ENCODE measurements around the gene GDPGP1. TPM values are rescaled to one million over a fixed set of nuclear protein-coding genes. Genes with fewer than 3 reads are reported as not detected.

GDPGP1 gene
- polyA plus RNA-seq, 1 donor (not counting 4 experiments of a cell fraction or from before 2014, with no cell fraction given), result 0.92 TPM

- Histone ChIP-seq H3K4me2 (ENCODE audit: control insufficient read depth, extremely low read depth, insufficient read depth, low read depth, low read length) (no peak overlapping the region), H3K9me3 (ENCODE audit: control insufficient read depth, low read depth, low read length) (no peaks in the 10 kb centered on the region), H3K79me2 (ENCODE audit: control insufficient read depth, insufficient read depth, low read length) (peaks cover 16% of the 10 kb centered on the region), H3K9me1 (ENCODE audit: control insufficient read depth, extremely low read depth, insufficient read depth, low read length) (peaks cover 2% of the 10 kb centered on the region), H3K4me1 (ENCODE audit: control insufficient read depth, extremely low read depth, insufficient read depth, low read length) (no peaks in the 10 kb centered on the region), H3K4me3 (ENCODE audit: control insufficient read depth in 2 of 3, extremely low read depth in 1 of 3, insufficient read depth in 2 of 3, low read depth in 1 of 3, low read length in 3 of 3) (no peak overlapping the region), H3K36me3 (ENCODE audit: control insufficient read depth in 2 of 2, extremely low read depth in 1 of 2, insufficient read depth in 2 of 2, low read length in 2 of 2) (peaks cover 52 to 64% of the 10 kb centered on the region in 2 experiments), H4K20me1 (ENCODE audit: control insufficient read depth, extremely low read depth, insufficient read depth, low read length) (no peaks in the 10 kb centered on the region), H2AFZ (ENCODE audit: control insufficient read depth, low read length) (no peak overlapping the region), H3K27me3 (ENCODE audit: control insufficient read depth, extremely low read depth, insufficient read depth, low read length) (no peaks in the 10 kb centered on the region), H3K9ac (ENCODE audit: control insufficient read depth, extremely low read depth, insufficient read depth, low read length) (no peak overlapping the region), H3K27ac (ENCODE audit: control insufficient read depth, insufficient read depth, low read length) (no peak overlapping the region)
- dilution Hi-C loops (cut with MboI; ENCODE audit: extremely low pct_ligation_motif_present, low sequenced_read_pairs), result no loop called here
- no peak for FAIRE-seq
- no peak for TF ChIP-seq EZH2 (IDR thresholded peaks at IDR 0.05; ENCODE audit: low read length)
- no peak for TF ChIP-seq CTCF (optimal IDR thresholded peaks at IDR 0.05 in 1 of 3, IDR thresholded peaks at IDR 0.05 in 1 of 3, conservative IDR thresholded peaks at IDR 0.05 in 1 of 3; ENCODE audit: extremely low read depth in 1 of 3, insufficient read depth in 2 of 3, low read length in 3 of 3)
- DNase-seq (ENCODE audit: low read depth, low spot score), result no peak
These were observed 9.0 kb upstream of the GDPGP1 start for GRCh38 chr15:90225047-90225446.

GRCh38 chr15:90225504-90226234 is 8.3 kb upstream of the GDPGP1 start:
- Histone ChIP-seq H3K4me1 (ENCODE audit: control insufficient read depth, extremely low read depth, insufficient read depth, low read length) (peaks cover 5% of the 10 kb centered on the region), H3K36me3 (ENCODE audit: control insufficient read depth in 2 of 2, extremely low read depth in 1 of 2, insufficient read depth in 2 of 2, low read length in 2 of 2) (peaks cover 55 to 68% of the 10 kb centered on the region in 2 experiments), H3K27me3 (ENCODE audit: control insufficient read depth, extremely low read depth, insufficient read depth, low read length) (no peaks in the 10 kb centered on the region), H3K27ac (ENCODE audit: control insufficient read depth, insufficient read depth, low read length) (no peak overlapping the region), H4K20me1 (ENCODE audit: control insufficient read depth, extremely low read depth, insufficient read depth, low read length) (peaks cover 2% of the 10 kb centered on the region), H3K4me2 (ENCODE audit: control insufficient read depth, extremely low read depth, insufficient read depth, low read depth, low read length) (no peak overlapping the region), H3K4me3 (ENCODE audit: control insufficient read depth in 2 of 3, extremely low read depth in 1 of 3, insufficient read depth in 2 of 3, low read depth in 1 of 3, low read length in 3 of 3) (no peak overlapping the region), H3K9ac (ENCODE audit: control insufficient read depth, extremely low read depth, insufficient read depth, low read length) (no peak overlapping the region), H3K79me2 (ENCODE audit: control insufficient read depth, insufficient read depth, low read length) (peaks cover 16% of the 10 kb centered on the region), H3K9me3 (ENCODE audit: control insufficient read depth, low read depth, low read length) (no peaks in the 10 kb centered on the region), H2AFZ (ENCODE audit: control insufficient read depth, low read length) (no peak overlapping the region), H3K9me1 (ENCODE audit: control insufficient read depth, extremely low read depth, insufficient read depth, low read length) (peaks cover 2% of the 10 kb centered on the region)
- no peak for DNase-seq (ENCODE audit: low read depth, low spot score)
- no peak for FAIRE-seq
- TF ChIP-seq CTCF (optimal IDR thresholded peaks at IDR 0.05 in 1 of 3, IDR thresholded peaks at IDR 0.05 in 1 of 3, conservative IDR thresholded peaks at IDR 0.05 in 1 of 3; ENCODE audit: extremely low read depth in 1 of 3, insufficient read depth in 2 of 3, low read length in 3 of 3) (no peak), EZH2 (IDR thresholded peaks at IDR 0.05; ENCODE audit: low read length) (no peak)
- dilution Hi-C loops (cut with MboI; ENCODE audit: extremely low pct_ligation_motif_present, low sequenced_read_pairs), result no loop called here

Measured in keratinocyte (primary cell).